HepG2 (cell line): ENCODE data around the gene SETD5. TPM values are rescaled to one million over a fixed set of nuclear protein-coding genes. Genes with fewer than 3 reads are reported as not detected.

Source experiments
- ATAC-seq: fragments of 200-7000 bp; cut with Tn5 transposase; 3 replicates; pipeline ENCODE4 v1.9.1; 2020; ENCODE audit warnings: mild to moderate bottlenecking, moderate library complexity
- BruUV-seq: library from RNA; stranded (reverse); fragments of 400-500 nt; replicated peaks from 2 replicates; lab custom pipeline; 2021; lab: Mats Ljungman, UMichigan
- CTCF ChIA-PET: fragments of 300-600 bp; formaldehyde crosslinking; extraction: SDS; loops from one replicate; lab custom pipeline; 2021; ENCODE audit warnings: low total read pairs, inconsistent platforms, low intra/inter-chr PET ratio; lab: Yijun Ruan, JAX
- POLR2A ChIA-PET: fragments of 350-600 bp; sonication (Branson Sonifier 250); formaldehyde crosslinking; loops from one replicate; lab custom pipeline; 2020; ENCODE audit warnings: antibody characterized with exemption, inconsistent platforms; lab: Yijun Ruan, JAX
- DNase-seq: peaks from one replicate; pipeline ENCODE4 v3.0.0-alpha.2; 2015; ENCODE audit warnings: low spot score
- FAIRE-seq: peaks from 3 replicates; lab custom pipeline; 2011; peaks lifted over from hg19 to GRCh38; lab: Jason Lieb, UNC
- H2AFZ ChIP-seq: one replicate; pipeline ENCODE4 v1.6.1; 2011; ENCODE audit warnings: low read length, inconsistent platforms
- H3K27ac ChIP-seq: fragments of 300-600 bp; 3 replicates; pipeline ENCODE4 v1.8.0; 2011; ENCODE audit warnings: mixed run types, mild to moderate bottlenecking, mixed read lengths, low read length, inconsistent platforms; ENCODE audit not compliant: insufficient read depth; ENCODE audit errors: extremely low read length
- H3K27me3 ChIP-seq, 2 experiments: fragments of 200-600 bp in 1 of 2; 2 replicates in 1 of 2; 3 replicates in 1 of 2; pipeline versions ENCODE4 v1.6.0 to v1.8.0; 2011; ENCODE audit warnings: low read length in 2 of 2, mild to moderate bottlenecking in 2 of 2, moderate library complexity in 2 of 2, inconsistent platforms in 1 of 2; ENCODE audit not compliant: insufficient read depth in 2 of 2, control insufficient read depth in 1 of 2
- H3K36me3 ChIP-seq, 2 experiments: fragments of 200-600 bp in 1 of 2; replicated peaks in 1 of 2; 2 replicates in 1 of 2; 3 replicates in 1 of 2; pipeline versions ENCODE4 v1.5.1 to v1.8.0; 2011; ENCODE audit warnings: low read length in 2 of 2, inconsistent platforms in 1 of 2; ENCODE audit not compliant: insufficient read depth in 2 of 2, control insufficient read depth in 1 of 2
- H3K4me1 ChIP-seq: 2 replicates; pipeline ENCODE4 v1.5.1; 2012; ENCODE audit warnings: low read length, inconsistent platforms; ENCODE audit not compliant: insufficient read depth
- H3K4me2 ChIP-seq: 2 replicates; pipeline ENCODE4 v1.6.0; 2011; ENCODE audit warnings: low read depth, low read length, inconsistent platforms
- H3K4me3 ChIP-seq, 3 experiments: fragments of 200-600 bp in 1 of 3; sonication (generic), shearing (Covaris generic) in 1 of 3; replicated peaks in 1 of 3; 2 replicates each; pipeline ENCODE4 v1.5.1; 2011 to 2016; ENCODE audit warnings: low read length in 3 of 3, inconsistent platforms in 2 of 3, low read depth in 2 of 3, mild to moderate bottlenecking in 2 of 3, control low read depth in 1 of 3, mixed read lengths in 1 of 3; ENCODE audit not compliant: insufficient read depth in 1 of 3
- H3K79me2 ChIP-seq: one replicate; pipeline ENCODE4 v1.6.1; 2011; ENCODE audit warnings: low read length, inconsistent platforms; ENCODE audit not compliant: insufficient read depth
- H3K9ac ChIP-seq: 2 replicates; pipeline ENCODE4 v1.6.0; 2011; ENCODE audit warnings: mild to moderate bottlenecking, low read depth, low read length, inconsistent platforms; ENCODE audit not compliant: insufficient read depth
- H3K9me3 ChIP-seq: 2 replicates; pipeline ENCODE4 v1.5.1; 2012; ENCODE audit warnings: mild to moderate bottlenecking, low read length
- H4K20me1 ChIP-seq: 2 replicates; pipeline ENCODE4 v1.6.0; 2011; ENCODE audit warnings: inconsistent platforms, mild to moderate bottlenecking, low read length, moderate library complexity; ENCODE audit not compliant: insufficient read depth
- BRF2 ChIP-seq: sonication (generic); formaldehyde crosslinking; IDR thresholded peaks from 2 replicates; pipeline ENCODE4 v1.8.1; 2022; ENCODE audit warnings: mild to moderate bottlenecking, missing genetic modification reagents
- MEIS2 ChIP-seq: sonication (generic); formaldehyde crosslinking; IDR thresholded peaks from 2 replicates; pipeline ENCODE4 v1.9.0; 2021; ENCODE audit warnings: mild to moderate bottlenecking, missing genetic modification reagents
- STAT6 ChIP-seq: sonication (generic); formaldehyde crosslinking; IDR thresholded peaks from 2 replicates; pipeline ENCODE4 v1.4.0; 2020; ENCODE audit warnings: missing genetic modification reagents, mild to moderate bottlenecking, borderline replicate concordance
- ZNF788 ChIP-seq: sonication (generic); formaldehyde crosslinking; IDR thresholded peaks from 2 replicates; pipeline ENCODE4 v1.5.0; 2020; ENCODE audit warnings: mild to moderate bottlenecking, missing genetic modification reagents, borderline replicate concordance
- WGBS: methylation state at CpG from one replicate; pipeline ENCODE4 v1.1.6; 2017; ENCODE audit warnings: low lambda C conversion rate; 5-methylcytosine and 5-hydroxymethylcytosine counted together
- in situ Hi-C: cut with HindIII; loops from 2 replicates; pipeline ENCODE4 v1.10.0; 2017; ENCODE audit warnings: low pct_unique_long_range_greater_than_20kb; ENCODE audit not compliant: extremely low pct_ligation_motif_present
- intact Hi-C: fragments of 100-400 bp; cut with micrococcal nuclease; formaldehyde crosslinking; loops from one replicate; pipeline ENCODE4 v1.10.0; 2022; ENCODE audit not compliant: unreplicated experiment
- polyA plus RNA-seq, 8 experiments: library from polyadenylated mRNA; depleted of rRNA in 3 of 8; stranded (reverse) in 7 of 8; unstranded in 1 of 8; fragments of >200 nt; fragmentation: Illumina TruSeq in 4 of 8; extraction: Trizol in 4 of 8; gene quantifications; 2 replicates each; pipeline versions ENCODE4 v1.2.1 to v1.2.3, GENCODE V29; 2011 to 2016; ENCODE audit warnings: low read depth in 4 of 8, missing spikeins in 1 of 8, mixed read lengths in 1 of 8; ENCODE audit not compliant: insufficient read depth in 1 of 8
- total RNA-seq, 5 experiments: library from RNA; depleted of rRNA; stranded (reverse); fragments of >200 nt; fragmentation: Illumina TruSeq; extraction: Trizol; gene quantifications; 2 replicates each; pipeline ENCODE4 v1.2.3, GENCODE V29; 2016; ENCODE audit warnings: low read depth in 1 of 5

The SETD5 gene
- total and polyA plus RNA-seq, 2 of the 13 experiments (the other 11 are each of a cell fraction or from before 2014, with no cell fraction given), result 46.8 to 95.8 TPM

- TF ChIP-seq BRF2 (CRISPR knock-in tag), result no peak
- no peak for TF ChIP-seq STAT6 (CRISPR knock-in tag)
- no peak for TF ChIP-seq ZNF788 (CRISPR knock-in tag)
- TF ChIP-seq MEIS2 (CRISPR knock-in tag), result no peak
- in situ Hi-C loops, result no loop called here
- Histone ChIP-seq H3K4me2 (no peak overlapping the region), H3K27ac (no peak overlapping the region), H3K4me3 (no peak overlapping the region), H2AFZ (no peak overlapping the region), H3K36me3 (peaks cover 11 to 78% of the 10 kb centered on the region in 2 experiments), H3K27me3 (no peaks in the 10 kb centered on the region), H3K79me2 (peaks cover 7% of the 10 kb centered on the region), H3K4me1 (no peaks in the 10 kb centered on the region), H4K20me1 (no peaks in the 10 kb centered on the region), H3K9ac (no peak overlapping the region), H3K9me3 (no peaks in the 10 kb centered on the region)
- ATAC-seq, result no peak
- POLR2A ChIA-PET, result interaction anchor here (1.0 to 4.1 kb wide), 2 partner anchors 8 to 15 kb away, joined by 3 to 20 read pairs; partner anchors contain the start of gene THUMPD3
- FAIRE-seq, result no peak
- intact Hi-C loops, result no loop called here
- CTCF ChIA-PET, result no interaction called here
- WGBS, result 97% methylated on average over 1 of the region's 1 CpG
- no TSS peak for BruUV-seq
- DNase-seq, result no peak
These were observed 19.4 kb upstream of the SETD5 start for GRCh38 chr3:9377981-9378380.
